ENCODE measurements around the gene SCD5.

DNA sequence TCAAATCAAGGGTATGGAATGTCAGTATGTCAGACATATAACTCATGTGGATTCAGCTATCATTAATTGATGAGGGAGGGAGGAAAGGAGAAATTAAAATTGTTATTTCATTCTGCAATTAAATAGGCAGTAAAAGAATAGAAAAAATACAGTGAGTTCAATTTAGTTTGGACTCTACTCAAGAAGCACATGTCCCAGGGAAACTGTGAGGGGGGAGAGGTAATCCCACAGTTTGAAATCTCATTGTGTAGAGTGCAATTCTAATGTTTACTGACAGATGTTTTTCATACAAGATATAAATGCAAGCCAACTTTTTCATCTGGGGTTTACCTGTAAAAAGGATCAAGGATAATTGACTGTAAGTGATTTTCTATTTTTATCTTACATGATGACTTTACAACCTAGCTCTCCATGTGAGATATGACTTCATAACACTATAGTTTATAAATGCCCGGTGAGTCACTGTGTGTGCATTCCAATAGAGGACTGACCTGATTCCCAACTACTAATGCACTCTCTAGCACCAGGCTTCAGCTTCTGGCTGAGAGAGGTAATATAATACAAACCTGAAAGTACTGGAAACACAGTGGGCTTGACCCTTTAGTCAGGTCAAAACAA, 35.2 kb upstream of the SCD5 start:
- TF ChIP-seq, protein P1, sequence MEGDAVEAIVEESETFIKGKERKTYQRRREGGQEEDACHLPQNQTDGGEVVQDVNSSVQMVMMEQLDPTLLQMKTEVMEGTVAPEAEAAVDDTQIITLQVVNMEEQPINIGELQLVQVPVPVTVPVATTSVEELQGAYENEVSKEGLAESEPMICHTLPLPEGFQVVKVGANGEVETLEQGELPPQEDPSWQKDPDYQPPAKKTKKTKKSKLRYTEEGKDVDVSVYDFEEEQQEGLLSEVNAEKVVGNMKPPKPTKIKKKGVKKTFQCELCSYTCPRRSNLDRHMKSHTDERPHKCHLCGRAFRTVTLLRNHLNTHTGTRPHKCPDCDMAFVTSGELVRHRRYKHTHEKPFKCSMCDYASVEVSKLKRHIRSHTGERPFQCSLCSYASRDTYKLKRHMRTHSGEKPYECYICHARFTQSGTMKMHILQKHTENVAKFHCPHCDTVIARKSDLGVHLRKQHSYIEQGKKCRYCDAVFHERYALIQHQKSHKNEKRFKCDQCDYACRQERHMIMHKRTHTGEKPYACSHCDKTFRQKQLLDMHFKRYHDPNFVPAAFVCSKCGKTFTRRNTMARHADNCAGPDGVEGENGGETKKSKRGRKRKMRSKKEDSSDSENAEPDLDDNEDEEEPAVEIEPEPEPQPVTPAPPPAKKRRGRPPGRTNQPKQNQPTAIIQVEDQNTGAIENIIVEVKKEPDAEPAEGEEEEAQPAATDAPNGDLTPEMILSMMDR (IDR thresholded peaks at IDR 0.05; ENCODE audit: low read length): no peak
- no peak for TF ChIP-seq EZH2 (IDR thresholded peaks at IDR 0.05; ENCODE audit: borderline replicate concordance, low read length)
